HepG2 (cell line): ENCODE data around the gene CSNK2B. TPM values are rescaled to one million over a fixed set of nuclear protein-coding genes. Genes with fewer than 3 reads are reported as not detected.

Experiments
- AHR ChIP-seq: IDR thresholded peaks from 2 replicates; pipeline ENCODE4 v1.6.1; 2018; ENCODE audit warnings: missing genetic modification reagents, missing compliant biosample characterization
- ATF6 ChIP-seq: sonication (generic); formaldehyde crosslinking; conservative IDR thresholded peaks from 2 replicates; pipeline ENCODE4 v1.4.0; 2020; ENCODE audit warnings: missing genetic modification reagents
- CSRNP2 ChIP-seq: sonication (generic); formaldehyde crosslinking; conservative IDR thresholded peaks from 2 replicates; pipeline ENCODE4 v1.8.0; 2022; ENCODE audit warnings: low read depth, missing genetic modification reagents
- DBP ChIP-seq: sonication (generic); formaldehyde crosslinking; IDR thresholded peaks from 2 replicates; pipeline ENCODE4 v1.4.0; 2020; ENCODE audit warnings: missing genetic modification reagents; ENCODE audit errors: not compliant biosample characterization
- EED ChIP-seq: sonication (generic); formaldehyde crosslinking; IDR thresholded peaks from 2 replicates; pipeline ENCODE4 v1.5.0; 2020; ENCODE audit warnings: mild to moderate bottlenecking, missing genetic modification reagents
- ESRRA ChIP-seq: sonication (generic); formaldehyde crosslinking; IDR thresholded peaks from 2 replicates; pipeline ENCODE4 v1.5.1; 2020; ENCODE audit warnings: mild to moderate bottlenecking, low read depth, missing genetic modification reagents
- MAFG ChIP-seq: sonication (generic); formaldehyde crosslinking; IDR thresholded peaks from 2 replicates; pipeline ENCODE4 v1.5.1; 2020; ENCODE audit warnings: mild to moderate bottlenecking, missing genetic modification reagents
- MTA1 ChIP-seq: sonication (generic); formaldehyde crosslinking; IDR thresholded peaks from 2 replicates; pipeline ENCODE4 v1.4.0; 2020; ENCODE audit warnings: missing genetic modification reagents, mild to moderate bottlenecking, borderline replicate concordance
- MZF1 ChIP-seq: sonication (generic); formaldehyde crosslinking; IDR thresholded peaks from 2 replicates; pipeline ENCODE4 v1.8.1; 2023; ENCODE audit warnings: mild to moderate bottlenecking, missing genetic modification reagents, borderline replicate concordance
- NFYC ChIP-seq: IDR thresholded peaks from 2 replicates; pipeline ENCODE4 v1.6.1; 2016; ENCODE audit warnings: missing genetic modification reagents, missing compliant biosample characterization
- NR2F6 ChIP-seq, 2 experiments: IDR thresholded peaks; 2 replicates each; pipeline ENCODE4 v1.6.1; 2016; ENCODE audit warnings: antibody characterized with exemption in 1 of 2, mild to moderate bottlenecking in 1 of 2
- POLR2A ChIP-seq, 2 experiments: IDR thresholded peaks; 2 replicates each; pipeline ENCODE4 v1.6.1; 2011; ENCODE audit warnings: low read depth in 2 of 2, low read length in 2 of 2, mild to moderate bottlenecking in 1 of 2, moderate library complexity in 1 of 2; ENCODE audit not compliant: insufficient read depth in 1 of 2
- PTBP1 ChIP-seq: fragments of 200-400 bp; formaldehyde crosslinking; IDR thresholded peaks from 2 replicates; pipeline ENCODE4 v1.6.1; 2018; ENCODE audit warnings: low read length, low read depth; ENCODE audit not compliant: poor library complexity, severe bottlenecking
- SP1 ChIP-seq, 2 experiments: fragments of 450-650 bp in 1 of 2; sonication (generic) in 1 of 2; formaldehyde crosslinking in 1 of 2; IDR thresholded peaks; 2 replicates each; pipeline versions ENCODE4 v1.4.0 to v1.6.1; 2016 to 2020; ENCODE audit warnings: missing genetic modification reagents in 1 of 2
- TBL1XR1 ChIP-seq: fragments of 150-350 bp; IDR thresholded peaks from 2 replicates; pipeline ENCODE4 v1.6.1; 2014; ENCODE audit warnings: borderline replicate concordance, low read length; ENCODE audit not compliant: partially characterized antibody
- TCF12 ChIP-seq, 2 experiments: fragments of 450-650 bp in 1 of 2; sonication (generic) in 1 of 2; formaldehyde crosslinking in 1 of 2; IDR thresholded peaks; 2 replicates each; pipeline versions ENCODE4 v1.6.1 to v1.8.0; 2017 to 2022; ENCODE audit warnings: antibody characterized with exemption in 1 of 2, mild to moderate bottlenecking in 1 of 2, missing genetic modification reagents in 1 of 2, moderate library complexity in 1 of 2
- ZNF230 ChIP-seq: sonication (generic); formaldehyde crosslinking; IDR thresholded peaks from 2 replicates; pipeline ENCODE4 v1.4.0; 2020; ENCODE audit warnings: mild to moderate bottlenecking, missing genetic modification reagents
- ZNF30 ChIP-seq: sonication (generic); formaldehyde crosslinking; IDR thresholded peaks from 2 replicates; pipeline ENCODE4 v1.5.0; 2020; ENCODE audit warnings: mild to moderate bottlenecking, missing genetic modification reagents
- ZNF431 ChIP-seq: sonication (generic); formaldehyde crosslinking; IDR thresholded peaks from 2 replicates; pipeline ENCODE4 v1.9.0; 2022; ENCODE audit warnings: missing genetic modification reagents, low read depth, mild to moderate bottlenecking, borderline replicate concordance
- ZNF543 ChIP-seq: sonication (generic); formaldehyde crosslinking; IDR thresholded peaks from 2 replicates; pipeline ENCODE4 v1.4.0; 2020; ENCODE audit warnings: mild to moderate bottlenecking, missing genetic modification reagents
- ZNF558 ChIP-seq: sonication (generic); formaldehyde crosslinking; IDR thresholded peaks from 2 replicates; pipeline ENCODE4 v1.9.0; 2022; ENCODE audit warnings: mild to moderate bottlenecking, missing genetic modification reagents, borderline replicate concordance
- ZNF691 ChIP-seq: sonication (generic); formaldehyde crosslinking; IDR thresholded peaks from 2 replicates; pipeline ENCODE4 v1.4.0; 2020; ENCODE audit warnings: missing genetic modification reagents, low read depth, mild to moderate bottlenecking, borderline replicate concordance
- ZNF775 ChIP-seq: sonication (generic); formaldehyde crosslinking; IDR thresholded peaks from 2 replicates; pipeline ENCODE4 v1.4.0; 2020; ENCODE audit warnings: missing genetic modification reagents, mild to moderate bottlenecking, moderate library complexity, borderline replicate concordance
- ZSCAN30 ChIP-seq: sonication (generic); formaldehyde crosslinking; IDR thresholded peaks from 2 replicates; pipeline ENCODE4 v1.5.0; 2020; ENCODE audit warnings: mild to moderate bottlenecking, missing genetic modification reagents
- polyA plus RNA-seq, 8 experiments: library from polyadenylated mRNA; depleted of rRNA in 3 of 8; stranded (reverse) in 7 of 8; unstranded in 1 of 8; fragments of >200 nt; fragmentation: Illumina TruSeq in 4 of 8; extraction: Trizol in 4 of 8; gene quantifications; 2 replicates each; pipeline versions ENCODE4 v1.2.1 to v1.2.3, GENCODE V29; 2011 to 2016; ENCODE audit warnings: low read depth in 4 of 8, missing spikeins in 1 of 8, mixed read lengths in 1 of 8; ENCODE audit not compliant: insufficient read depth in 1 of 8
- total RNA-seq, 5 experiments: library from RNA; depleted of rRNA; stranded (reverse); fragments of >200 nt; fragmentation: Illumina TruSeq; extraction: Trizol; gene quantifications; 2 replicates each; pipeline ENCODE4 v1.2.3, GENCODE V29; 2016; ENCODE audit warnings: low read depth in 1 of 5

CSNK2B gene
- total and polyA plus RNA-seq, 2 of the 13 experiments (the other 11 are each of a cell fraction or from before 2014, with no cell fraction given) = 111 to 296 TPM

- TF ChIP-seq TCF12 (IDR thresholded peaks at IDR 0.05) (no peak), TCF12 (CRISPR knock-in tag; IDR thresholded peaks at IDR 0.05) (peak; percentile 81; the same call in 1 of the 2 replicates), ZNF543 (CRISPR knock-in tag) (peak; percentile 46; the same call in 1 of the 2 replicates), ESRRA (CRISPR knock-in tag) (peak; percentile 22; the same call in 1 of the 2 replicates), EED (CRISPR knock-in tag) (peak; percentile 94), MZF1 (CRISPR knock-in tag) (no peak; the same call in 1 of the 2 replicates), ZSCAN30 (CRISPR knock-in tag) (peak; percentile 65; the same call in 1 of the 2 replicates), ZNF431 (peak; percentile 59; the same call in 1 of the 2 replicates), NFYC (no peak), ZNF558 (CRISPR knock-in tag) (peak; percentile 91), NR2F6 (IDR thresholded peaks at IDR 0.05) (no peak), NR2F6 (CRISPR knock-in tag; IDR thresholded peaks at IDR 0.05) (no peak), PTBP1 (no peak), CSRNP2 (CRISPR knock-in tag) (no peak), MTA1 (CRISPR knock-in tag) (peak; percentile 70; the same call in 1 of the 2 replicates), ZNF30 (0 out of 2 replicates have a peak, but pooled peaks have one; percentile 69), TBL1XR1 (peak; percentile 24), AHR (0 out of 2 replicates have a peak, but pooled peaks have one; percentile 70), SP1 (IDR thresholded peaks at IDR 0.05) (no peak), SP1 (CRISPR knock-in tag; IDR thresholded peaks at IDR 0.05) (peak; percentile 31), ATF6 (CRISPR knock-in tag) (0 out of 2 replicates have a peak, but pooled peaks have one; percentile 1), DBP (CRISPR knock-in tag) (no peak), MAFG (CRISPR knock-in tag) (no peak), ZNF775 (no peak; the same call in 1 of the 2 replicates), ZNF230 (CRISPR knock-in tag) (peak; percentile 60; the same call in 1 of the 2 replicates), ZNF691 (CRISPR knock-in tag) (peak; percentile 68; the same call in 1 of the 2 replicates), POLR2A (IDR thresholded peaks at IDR 0.05; ENCODE audit: insufficient read depth in 1 of 2, low read depth in 2 of 2, low read length in 2 of 2) (peak; percentile 77 to 79)
Measured at GRCh38 chr6:31620586-31621319, 45.1 kb upstream of the CSNK2B start, which contains the start of gene PRRC2A (continued).
